Caco-2 (cell line): Measurements from ENCODE around the gene MSMO1. TPM values are rescaled to one million over a fixed set of nuclear protein-coding genes. Genes with fewer than 3 reads are reported as not detected.
A peak's percentile ranks its signal among the peaks of the same experiment; 100 is the strongest.

Experiments used
- BruUV-seq: library from RNA; stranded (reverse); fragments of 400-500 nt; replicated peaks from 2 replicates; lab custom pipeline; 2021; lab: Mats Ljungman, UMichigan
- CTCF ChIA-PET: fragments of 300-600 bp; sonication (Branson Sonifier 250); formaldehyde crosslinking; loops from one replicate; lab custom pipeline; 2022; ENCODE audit warnings: antibody characterized with exemption; lab: Charles Lee
- POLR2A ChIA-PET: fragments of 300-600 bp; sonication (Branson Sonifier 250); formaldehyde crosslinking; loops from one replicate; lab custom pipeline; 2022; ENCODE audit warnings: antibody characterized with exemption; lab: Charles Lee
- DNase-seq, 2 experiments: peaks; one replicate each; pipeline versions ENCODE4 v3.0.0 to v3.0.0-alpha.2; 2020 to 2022
- H3K27me3 ChIP-seq: replicated peaks from 2 replicates; pipeline ENCODE4 v1.6.0; 2011; ENCODE audit warnings: low read length; ENCODE audit not compliant: control insufficient read depth, insufficient read depth
- H3K36me3 ChIP-seq: 2 replicates; pipeline ENCODE4 v1.5.1; 2011; ENCODE audit warnings: low read length; ENCODE audit not compliant: control insufficient read depth, insufficient read depth
- H3K4me1 ChIP-seq: fragments of 250-450 bp; sonication (Bioruptor Pico); 2 replicates; pipeline ENCODE4 v1.5.1; 2020; ENCODE audit warnings: mild to moderate bottlenecking
- H3K4me3 ChIP-seq: 2 replicates; pipeline ENCODE4 v1.5.1; 2011; ENCODE audit warnings: low read depth, mild to moderate bottlenecking, control low read depth, low read length
- H3K9me3 ChIP-seq: fragments of 250-450 bp; sonication (Bioruptor Pico); 2 replicates; pipeline ENCODE4 v1.5.1; 2020; ENCODE audit warnings: mild to moderate bottlenecking, moderate library complexity
- H3K27ac Mint-ChIP-seq: one replicate; pipeline ENCODE4 v1.8.0; 2022; ENCODE audit warnings: mixed read lengths; ENCODE audit not compliant: unreplicated experiment
- H3K27me3 Mint-ChIP-seq: one replicate; pipeline ENCODE4 v1.8.0; 2022; ENCODE audit warnings: mixed read lengths; ENCODE audit not compliant: insufficient read depth, unreplicated experiment
- H3K36me3 Mint-ChIP-seq: one replicate; pipeline ENCODE4 v1.8.0; 2022; ENCODE audit warnings: mild to moderate bottlenecking, mixed read lengths; ENCODE audit not compliant: insufficient read depth, unreplicated experiment
- H3K4me1 Mint-ChIP-seq: one replicate; pipeline ENCODE4 v1.8.0; 2022; ENCODE audit warnings: low read depth, mixed read lengths; ENCODE audit not compliant: unreplicated experiment
- H3K4me3 Mint-ChIP-seq: one replicate; pipeline ENCODE4 v1.8.0; 2022; ENCODE audit warnings: mild to moderate bottlenecking, moderate library complexity, mixed read lengths; ENCODE audit not compliant: unreplicated experiment
- H3K9me3 Mint-ChIP-seq: one replicate; pipeline ENCODE4 v1.8.0; 2022; ENCODE audit warnings: mixed read lengths; ENCODE audit not compliant: unreplicated experiment
- CTCF ChIP-seq, 2 experiments: fragments of 200-600 bp in 1 of 2; IDR thresholded peaks; 1 replicate in 1 of 2; 2 replicates in 1 of 2; pipeline versions ENCODE4 v1.5.1 to v1.8.0; 2011 to 2022; ENCODE audit warnings: antibody characterized with exemption in 1 of 2, control low read depth in 1 of 2, inconsistent platforms in 1 of 2, low read depth in 1 of 2, low read length in 1 of 2, mild to moderate bottlenecking in 1 of 2, moderate library complexity in 1 of 2; ENCODE audit not compliant: insufficient read depth in 1 of 2, severe bottlenecking in 1 of 2, unreplicated experiment in 1 of 2
- intact Hi-C: fragments of 100-400 bp; cut with micrococcal nuclease; formaldehyde crosslinking; loops from one replicate; pipeline ENCODE4 v1.10.0; 2022; ENCODE audit not compliant: unreplicated experiment
- total RNA-seq: library from RNA; stranded (reverse); gene quantifications from 2 replicates; pipeline ENCODE4 v1.2.3, GENCODE V29; 2022

Gene MSMO1
- total RNA-seq, 1 experiment from 2014 or later = 91.1 TPM

- DNase-seq = peak in 1 of 2 experiments; percentile 29
- Histone ChIP-seq H3K9me3 (peaks cover 10% of the 10 kb centered on the region), H3K36me3 (no peaks in the 10 kb centered on the region; the same call in 1 of the 2 replicates), H3K27me3 (no peaks in the 10 kb centered on the region), H3K4me3 (peak overlapping the region; percentile 79), H3K4me1 (peaks cover 29% of the 10 kb centered on the region)
- no peaks in the 10 kb centered on the region for H3K27me3 Mint-ChIP-seq
- H3K4me1 Mint-ChIP-seq = peaks cover 33% of the 10 kb centered on the region
- no peak overlapping the region for H3K4me3 Mint-ChIP-seq
- ChIA-PET CTCF (no interaction called here), POLR2A (interaction anchor here (1.9 kb wide), 1 partner anchor 14 kb away, joined by 6 read pairs; no protein-coding TSS in a partner anchor)
- TF ChIP-seq CTCF (IDR thresholded peaks at IDR 0.05; ENCODE audit: insufficient read depth in 1 of 2, low read depth in 1 of 2, low read length in 1 of 2, severe bottlenecking in 1 of 2, unreplicated experiment in 1 of 2) = no peak
- H3K27ac Mint-ChIP-seq = no peak overlapping the region
- intact Hi-C loops = loop anchor here (1.0 kb wide), 1 partner anchor 197 kb away; no protein-coding TSS in a partner anchor
- H3K36me3 Mint-ChIP-seq = peaks cover 35% of the 10 kb centered on the region
- H3K9me3 Mint-ChIP-seq = no peaks in the 10 kb centered on the region
- no TSS peak for BruUV-seq
These were observed 1.2 kb downstream of the MSMO1 start for GRCh38 chr4:165328708-165329107.

GRCh38 chr4:165330071-165330470 is 2.6 kb downstream of the MSMO1 start:
- peaks cover 7% of the 10 kb centered on the region for H3K9me3 ChIP-seq
- H3K4me3 Mint-ChIP-seq = peak overlapping the region; percentile 36
- H3K4me3 ChIP-seq = no peak overlapping the region
- DNase-seq = no peak
- BruUV-seq = no TSS peak
- ChIA-PET POLR2A (no interaction called here), CTCF (interaction anchor here (0.9 kb wide), 1 partner anchor 199 kb away, joined by 4 read pairs; no protein-coding TSS in a partner anchor)
- intact Hi-C loops = no loop called here
- no peaks in the 10 kb centered on the region for H3K27me3 Mint-ChIP-seq
- H3K27me3 ChIP-seq = no peaks in the 10 kb centered on the region
- H3K36me3 ChIP-seq = no peaks in the 10 kb centered on the region; the same call in none of the 2 replicates
- peaks cover 45% of the 10 kb centered on the region for H3K36me3 Mint-ChIP-seq
- peaks cover 33% of the 10 kb centered on the region for H3K4me1 Mint-ChIP-seq
- TF ChIP-seq CTCF (IDR thresholded peaks at IDR 0.05; ENCODE audit: insufficient read depth in 1 of 2, low read depth in 1 of 2, low read length in 1 of 2, severe bottlenecking in 1 of 2, unreplicated experiment in 1 of 2) = no peak
- H3K27ac Mint-ChIP-seq = no peak overlapping the region
- H3K4me1 ChIP-seq = peaks cover 29% of the 10 kb centered on the region
- no peaks in the 10 kb centered on the region for H3K9me3 Mint-ChIP-seq

GRCh38 chr4:165330666-165331065 is 3.2 kb downstream of the MSMO1 start:
- Mint-ChIP-seq H3K4me3 (peak overlapping the region; percentile 36), H3K27me3 (no peaks in the 10 kb centered on the region), H3K36me3 (peaks cover 45% of the 10 kb centered on the region), H3K9me3 (no peaks in the 10 kb centered on the region), H3K4me1 (peaks cover 29% of the 10 kb centered on the region), H3K27ac (no peak overlapping the region)
- no peak for DNase-seq
- intact Hi-C loops = no loop called here
- H3K4me3 ChIP-seq = no peak overlapping the region
- CTCF ChIA-PET = interaction anchor here (0.9 kb wide), 1 partner anchor 200 kb away, joined by 4 read pairs; no protein-coding TSS in a partner anchor
- peaks cover under 1% of the 10 kb centered on the region for H3K9me3 ChIP-seq
- H3K36me3 ChIP-seq = no peaks in the 10 kb centered on the region; the same call in none of the 2 replicates
- H3K4me1 ChIP-seq = peaks cover 28% of the 10 kb centered on the region
- no peak for TF ChIP-seq CTCF (IDR thresholded peaks at IDR 0.05; ENCODE audit: insufficient read depth in 1 of 2, low read depth in 1 of 2, low read length in 1 of 2, severe bottlenecking in 1 of 2, unreplicated experiment in 1 of 2)
- POLR2A ChIA-PET = no interaction called here
- no peaks in the 10 kb centered on the region for H3K27me3 ChIP-seq
- no TSS peak for BruUV-seq
